HEK293 (cell line): ENCODE data around the gene SNORC.

Experiments used
- CTCF ChIA-PET: fragments of 350-600 bp; formaldehyde crosslinking; extraction: SDS; loops from one replicate; lab custom pipeline; 2021; ENCODE audit warnings: antibody characterized with exemption; lab: Yijun Ruan, JAX
- POLR2A ChIA-PET: fragments of 300-600 bp; formaldehyde crosslinking; extraction: SDS; loops from one replicate; lab custom pipeline; 2020; ENCODE audit warnings: antibody characterized with exemption, inconsistent platforms; lab: Yijun Ruan, JAX
- H3K27ac ChIP-seq: fragments of 200-500 bp; sonication (Bioruptor generic); 2 replicates; pipeline ENCODE4 v1.5.1; 2014; ENCODE audit warnings: low read depth, low read length, control low read depth, inconsistent platforms; ENCODE audit errors: extremely low read depth
- H3K36me3 ChIP-seq, 2 experiments: fragments of 200-500 bp in 1 of 2; sonication (Bioruptor generic) in 1 of 2; 1 replicate in 1 of 2; 2 replicates in 1 of 2; pipeline ENCODE4 v1.5.1; 2014 to 2017; ENCODE audit warnings: inconsistent platforms in 2 of 2, low read length in 2 of 2; ENCODE audit not compliant: control insufficient read depth in 2 of 2, insufficient read depth in 1 of 2
- H3K4me1 ChIP-seq: fragments of 200-500 bp; sonication (Bioruptor generic); 2 replicates; pipeline ENCODE4 v1.5.1; 2014; ENCODE audit warnings: mild to moderate bottlenecking, low read length, inconsistent platforms; ENCODE audit not compliant: control insufficient read depth, insufficient read depth
- H3K4me3 ChIP-seq: 2 replicates; pipeline ENCODE4 v1.5.1; 2011; ENCODE audit warnings: low read depth, mild to moderate bottlenecking, control low read depth, low read length, moderate library complexity
- H3K9me3 ChIP-seq: fragments of 200-500 bp; sonication (Bioruptor generic); 2 replicates; pipeline ENCODE4 v1.5.1; 2014; ENCODE audit warnings: low read depth, low read length, inconsistent platforms; ENCODE audit not compliant: control insufficient read depth, insufficient read depth
- SETDB1 ChIP-seq: IDR thresholded peaks from one replicate; pipeline ENCODE4 v1.6.1; 2017; ENCODE audit warnings: mild to moderate bottlenecking, low read length, moderate library complexity, mixed read lengths; ENCODE audit not compliant: insufficient read length
- TSHZ1 ChIP-seq: fragments of 450-650 bp; formaldehyde crosslinking; IDR thresholded peaks from 2 replicates; pipeline ENCODE4 v1.5.1; 2016; ENCODE audit warnings: missing biosample characterization, missing genetic modification characterization, borderline replicate concordance
- ZNF302 ChIP-seq: fragments of 450-650 bp; formaldehyde crosslinking; IDR thresholded peaks from 2 replicates; pipeline ENCODE4 v1.5.1; 2016; ENCODE audit warnings: missing biosample characterization, missing genetic modification characterization, low read depth
- ZNF626 ChIP-seq: fragments of 450-650 bp; sonication (Bioruptor Pico); formaldehyde crosslinking; IDR thresholded peaks from 2 replicates; pipeline ENCODE4 v1.5.1; 2018; ENCODE audit warnings: missing biosample characterization, missing genetic modification characterization, inconsistent platforms
- ZNF639 ChIP-seq: fragments of 450-650 bp; formaldehyde crosslinking; IDR thresholded peaks from 2 replicates; pipeline ENCODE4 v1.5.1; 2016; ENCODE audit warnings: missing biosample characterization, missing genetic modification characterization
- ZNF768 ChIP-seq: fragments of 450-650 bp; formaldehyde crosslinking; IDR thresholded peaks from 2 replicates; pipeline ENCODE4 v1.5.1; 2018; ENCODE audit warnings: missing biosample characterization, mild to moderate bottlenecking, missing genetic modification characterization
- ZNF785 ChIP-seq: fragments of 450-650 bp; formaldehyde crosslinking; IDR thresholded peaks from 2 replicates; pipeline ENCODE4 v1.5.1; 2016; ENCODE audit warnings: missing biosample characterization, missing genetic modification characterization
- TF ChIP-seq, protein P1 (sequence below): fragments of 450-650 bp; formaldehyde crosslinking; IDR thresholded peaks from 2 replicates; pipeline ENCODE4 v1.5.1; 2017; ENCODE audit warnings: missing biosample characterization, missing genetic modification characterization
- TF ChIP-seq, protein P2 (sequence below): fragments of 450-650 bp; formaldehyde crosslinking; IDR thresholded peaks from 2 replicates; pipeline ENCODE4 v1.5.1; 2016; ENCODE audit warnings: missing biosample characterization, missing genetic modification characterization

The SNORC gene

GRCh38 chr2:232886632-232887031 lies 16.6 kb downstream of the SNORC start:
- ChIA-PET POLR2A (no interaction called here), CTCF (interaction anchor here (1.0 to 1.2 kb wide), 2 partner anchors 24 to 68 kb away, joined by 3 read pairs; no protein-coding TSS in a partner anchor)
- Histone ChIP-seq H3K9me3 (no peaks in the 10 kb centered on the region), H3K4me1 (no peaks in the 10 kb centered on the region), H3K36me3 (peaks cover 0 to 31% of the 10 kb centered on the region in 2 experiments; a peak in 2 of 3 replicates)
- no peak for TF ChIP-seq ZNF626
- no peak for TF ChIP-seq ZNF639 (tag by site-specific recombination)
- TF ChIP-seq, all 188 proteins: peak for 0
- no peak overlapping the region for H3K4me3 ChIP-seq
- H3K27ac ChIP-seq: no peak overlapping the region

DNA sequence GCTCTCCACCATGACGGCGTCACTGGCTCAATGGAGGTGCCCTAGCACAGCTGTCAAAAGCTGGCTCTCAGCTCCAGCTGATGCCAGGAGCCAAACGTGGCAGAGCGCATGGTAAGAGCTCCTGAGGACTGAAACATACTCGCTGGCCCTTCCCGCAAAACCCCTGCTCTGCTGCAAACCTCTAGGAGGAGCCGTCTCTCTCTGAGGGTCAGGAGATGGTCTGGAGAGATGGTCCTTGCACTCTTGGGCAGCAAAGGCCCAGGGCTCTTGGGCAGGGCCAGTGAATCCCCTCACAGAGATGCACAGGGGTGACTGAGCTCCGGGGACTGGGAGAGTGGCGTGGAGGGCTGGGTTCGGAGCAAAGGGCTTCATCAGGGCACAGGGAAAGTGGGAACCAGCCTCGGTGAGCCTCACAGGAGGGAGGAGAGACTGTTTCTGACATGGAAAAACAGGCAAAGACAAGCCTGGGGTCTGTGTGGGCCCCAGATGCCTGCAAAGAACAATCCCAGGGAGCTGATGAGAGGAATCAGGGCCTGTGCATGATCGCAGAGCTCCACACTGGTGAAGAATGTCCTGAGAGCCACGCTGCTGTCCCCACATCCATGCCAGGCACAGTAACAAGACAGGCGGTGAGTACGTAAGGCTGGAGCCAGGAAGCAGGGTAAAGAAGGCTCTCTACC lies 17.2 kb downstream of the SNORC start:
- H3K4me1 ChIP-seq: no peaks in the 10 kb centered on the region
- peaks cover 0 to 31% of the 10 kb centered on the region in 2 experiments; a peak in 2 of 3 replicates for H3K36me3 ChIP-seq
- POLR2A ChIA-PET: no interaction called here
- CTCF ChIA-PET: interaction anchor here (1.0 to 1.2 kb wide), 2 partner anchors 23 to 67 kb away, joined by 3 read pairs; no protein-coding TSS in a partner anchor
- no peak overlapping the region for H3K4me3 ChIP-seq
- TF ChIP-seq, protein P1, sequence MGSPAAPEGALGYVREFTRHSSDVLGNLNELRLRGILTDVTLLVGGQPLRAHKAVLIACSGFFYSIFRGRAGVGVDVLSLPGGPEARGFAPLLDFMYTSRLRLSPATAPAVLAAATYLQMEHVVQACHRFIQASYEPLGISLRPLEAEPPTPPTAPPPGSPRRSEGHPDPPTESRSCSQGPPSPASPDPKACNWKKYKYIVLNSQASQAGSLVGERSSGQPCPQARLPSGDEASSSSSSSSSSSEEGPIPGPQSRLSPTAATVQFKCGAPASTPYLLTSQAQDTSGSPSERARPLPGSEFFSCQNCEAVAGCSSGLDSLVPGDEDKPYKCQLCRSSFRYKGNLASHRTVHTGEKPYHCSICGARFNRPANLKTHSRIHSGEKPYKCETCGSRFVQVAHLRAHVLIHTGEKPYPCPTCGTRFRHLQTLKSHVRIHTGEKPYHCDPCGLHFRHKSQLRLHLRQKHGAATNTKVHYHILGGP (tag by site-specific recombination): no peak
- TF ChIP-seq ZNF768: no peak
- TF ChIP-seq ZNF639 (tag by site-specific recombination): no peak
- no peak for TF ChIP-seq ZNF785 (tag by site-specific recombination)
- TF ChIP-seq TSHZ1 (tag by site-specific recombination): no peak
- TF ChIP-seq, protein P2, sequence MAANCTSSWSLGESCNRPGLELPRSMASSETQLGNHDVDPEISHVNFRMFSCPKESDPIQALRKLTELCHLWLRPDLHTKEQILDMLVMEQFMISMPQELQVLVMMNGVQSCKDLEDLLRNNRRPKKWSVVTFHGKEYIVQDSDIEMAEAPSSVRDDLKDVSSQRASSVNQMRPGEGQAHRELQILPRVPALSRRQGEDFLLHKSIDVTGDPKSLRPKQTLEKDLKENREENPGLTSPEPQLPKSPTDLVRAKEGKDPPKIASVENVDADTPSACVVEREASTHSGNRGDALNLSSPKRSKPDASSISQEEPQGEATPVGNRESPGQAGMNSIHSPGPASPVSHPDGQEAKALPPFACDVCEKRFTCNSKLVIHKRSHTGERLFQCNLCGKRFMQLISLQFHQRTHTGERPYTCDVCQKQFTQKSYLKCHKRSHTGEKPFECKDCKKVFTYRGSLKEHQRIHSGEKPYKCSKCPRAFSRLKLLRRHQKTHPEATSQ (tag by site-specific recombination): no peak
- no peak for TF ChIP-seq SETDB1
- no peak for TF ChIP-seq ZNF302 (tag by site-specific recombination)
- H3K27ac ChIP-seq: no peak overlapping the region
- H3K9me3 ChIP-seq: no peaks in the 10 kb centered on the region
